ENCODE data around the gene SEC24B.

- TF ChIP-seq CTCF (IDR thresholded peaks at IDR 0.05; ENCODE audit: low read depth, low read length, missing input control) (no peak), TAF1 (conservative IDR thresholded peaks at IDR 0.05) (no peak)
Observed at GRCh38 chr4:109440948-109441347, 7.3 kb downstream of the SEC24B start.

Data from liver (tissue), 3 donors.